Frontal cortex (tissue), 4 donors: ENCODE data around the gene ZNF57. TPM values are rescaled to one million over a fixed set of nuclear protein-coding genes. Genes with fewer than 3 reads are reported as not detected.
"Not testable (repeated sequence)": the region's sequence is repeated elsewhere in the genome, so short reads cannot be mapped to it uniquely, and the experiment has no call there.

Experiments used
- DNase-seq, 2 donors: peaks; one replicate each; pipeline ENCODE4 v3.0.0; 2012; ENCODE audit warnings: low spot score in 2 of 2
- FAIRE-seq: peaks from 2 replicates; lab custom pipeline; 2012; peaks lifted over from hg19 to GRCh38; lab: Jason Lieb, UNC
- total RNA-seq: library from RNA; depleted of rRNA; stranded (reverse); fragments of >200 nt; gene quantifications from one replicate; pipeline ENCODE4 v1.2.3, GENCODE V29; 2014
- donor health status: control.
- donor health status: control.
- donor health status: control.

The ZNF57 gene
- total RNA-seq: 4.1 TPM

DNA sequence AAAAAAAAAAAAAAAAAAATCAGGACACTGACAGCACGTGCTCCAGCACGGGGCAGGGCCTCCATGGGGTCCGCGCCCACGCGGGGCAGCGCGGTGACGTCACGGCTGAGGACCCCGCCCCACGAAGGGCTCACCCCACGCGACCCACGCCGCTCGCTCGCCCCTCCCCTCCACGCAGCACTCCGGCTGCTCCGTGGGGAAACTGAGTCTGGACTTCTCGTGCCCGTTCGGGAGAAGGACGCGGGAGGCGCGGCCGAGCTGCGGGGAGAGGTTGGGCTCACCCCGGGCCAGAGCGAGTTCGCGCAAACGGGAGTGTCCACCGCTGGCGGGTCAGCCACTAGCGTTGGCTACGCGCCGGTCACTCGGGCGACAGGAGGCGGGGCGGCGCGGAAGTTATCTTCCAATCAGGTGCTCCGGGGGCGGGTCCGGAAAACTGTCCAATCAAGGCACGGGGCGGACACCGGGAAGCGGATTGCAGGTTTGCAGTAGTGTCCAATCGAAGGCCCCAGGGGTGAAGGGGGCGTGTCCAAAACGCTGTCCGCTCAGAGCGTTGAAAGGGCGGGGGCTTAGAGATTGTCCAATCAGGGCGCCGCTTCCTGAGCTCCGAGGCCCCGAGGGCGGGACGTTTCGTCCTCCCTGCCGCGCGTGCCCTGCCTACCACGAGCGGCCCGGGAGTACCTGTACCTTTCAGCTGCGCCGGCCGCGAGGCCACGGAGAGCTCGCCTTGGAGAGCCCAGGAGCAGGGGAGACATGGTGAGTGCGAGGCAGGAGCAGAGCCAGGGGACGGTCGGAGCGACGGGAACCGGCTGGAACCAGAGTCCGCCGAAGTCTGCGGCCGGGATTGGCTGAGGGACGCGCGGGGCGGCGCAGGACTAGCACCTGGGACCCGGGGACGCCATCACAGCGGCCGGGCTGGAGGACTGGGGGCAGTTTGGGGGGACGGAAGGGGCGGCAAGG, at the start of gene ZNF57:
ZNF57 (plus strand) TSS at position 633 of the 957 bp plus-strand sequence; CDS start at position 751, 118 bp downstream.
- peak; percentile 96 for FAIRE-seq
- peak; percentile 99 for DNase-seq

DNA sequence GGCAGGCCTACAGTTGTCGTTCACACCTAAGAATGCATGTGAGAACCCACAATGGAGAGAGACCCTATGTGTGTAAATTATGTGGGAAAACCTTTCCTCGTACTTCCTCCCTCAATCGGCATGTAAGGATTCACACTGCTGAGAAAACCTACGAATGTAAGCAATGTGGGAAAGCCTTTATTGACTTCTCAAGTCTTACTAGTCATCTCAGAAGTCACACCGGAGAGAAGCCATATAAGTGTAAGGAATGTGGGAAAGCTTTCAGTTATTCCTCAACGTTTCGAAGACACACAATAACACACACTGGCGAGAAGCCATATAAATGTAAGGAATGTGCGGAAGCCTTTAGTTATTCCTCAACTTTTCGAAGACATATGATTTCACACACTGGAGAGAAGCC, 48.1 kb upstream of the ZNF57 start:
- no peak for DNase-seq
- no peak for FAIRE-seq

- FAIRE-seq (no peak), DNase-seq (no peak)
Observed at GRCh38 chr19:2853015-2853606, 47.6 kb upstream of the ZNF57 start.

DNA sequence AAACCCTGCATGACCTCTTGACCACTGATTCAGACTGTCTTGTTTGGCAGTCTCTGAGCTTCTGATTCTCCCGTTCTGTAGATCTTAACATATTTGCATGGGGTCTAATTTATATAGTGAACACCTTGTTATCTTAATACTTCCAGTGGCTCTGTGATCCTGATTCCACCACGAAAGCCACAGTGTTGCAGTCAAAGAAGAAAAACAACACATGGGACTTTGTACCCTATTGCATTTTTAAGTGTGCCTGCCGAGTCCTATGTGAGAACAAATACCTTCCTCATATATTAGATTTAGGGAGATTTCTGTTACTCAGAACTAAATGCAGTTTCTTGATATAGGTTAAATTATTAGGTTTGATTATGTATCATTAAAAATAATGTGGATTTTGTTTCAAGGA, 45.9 kb upstream of the ZNF57 start:
- FAIRE-seq: no peak
- DNase-seq: no peak

DNA sequence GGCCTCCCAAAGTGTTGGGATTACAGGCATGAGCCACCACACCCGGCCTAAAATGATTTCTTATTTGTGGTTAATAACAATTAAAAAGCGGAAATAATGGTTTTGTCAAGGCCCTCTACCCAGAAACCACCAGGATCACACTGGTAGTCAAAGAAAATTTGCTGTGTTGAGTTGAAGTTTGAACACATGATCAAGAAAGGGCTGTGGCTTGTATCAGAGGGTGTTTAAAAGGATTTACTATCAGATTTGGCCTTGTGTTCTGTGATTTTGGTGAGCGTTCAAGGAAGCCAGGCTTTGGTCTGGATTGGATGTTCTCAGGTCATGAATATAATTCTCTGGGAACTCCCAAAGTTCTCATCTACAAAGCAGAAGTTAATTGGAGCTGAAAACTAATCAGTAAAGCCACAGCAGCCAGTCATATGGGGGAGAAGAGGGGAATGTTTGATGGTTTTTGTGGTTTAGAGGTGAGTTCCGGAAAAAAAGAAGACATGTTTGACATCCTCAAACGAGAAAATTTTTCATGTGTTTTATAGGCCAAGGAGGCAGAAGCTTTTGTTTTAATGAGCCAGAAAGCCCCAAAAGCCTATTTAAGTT, 44.2 kb upstream of the ZNF57 start:
- DNase-seq (no peak), FAIRE-seq (no peak)

DNA sequence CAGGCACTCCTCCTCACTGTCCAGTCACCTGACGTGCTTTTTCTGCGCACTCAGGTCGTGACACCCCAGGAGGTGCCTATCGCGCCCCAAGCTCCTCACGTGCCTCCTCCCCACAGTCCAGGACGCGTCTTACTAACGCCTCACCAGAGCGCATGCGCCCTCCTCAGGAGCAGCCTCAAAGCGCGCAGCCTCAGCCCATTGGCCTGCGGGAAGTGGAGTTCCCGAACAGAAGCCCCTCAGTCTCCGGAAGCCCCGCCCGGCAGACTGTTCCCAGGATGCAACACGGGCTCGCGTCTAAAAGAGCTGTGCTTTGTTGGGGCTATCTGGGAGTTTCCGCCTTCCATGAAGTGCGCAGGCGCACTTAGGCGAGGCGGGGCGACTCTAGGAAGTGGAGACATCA, 41.9 kb upstream of the ZNF57 start:
- no peak for FAIRE-seq
- DNase-seq: no peak

DNA sequence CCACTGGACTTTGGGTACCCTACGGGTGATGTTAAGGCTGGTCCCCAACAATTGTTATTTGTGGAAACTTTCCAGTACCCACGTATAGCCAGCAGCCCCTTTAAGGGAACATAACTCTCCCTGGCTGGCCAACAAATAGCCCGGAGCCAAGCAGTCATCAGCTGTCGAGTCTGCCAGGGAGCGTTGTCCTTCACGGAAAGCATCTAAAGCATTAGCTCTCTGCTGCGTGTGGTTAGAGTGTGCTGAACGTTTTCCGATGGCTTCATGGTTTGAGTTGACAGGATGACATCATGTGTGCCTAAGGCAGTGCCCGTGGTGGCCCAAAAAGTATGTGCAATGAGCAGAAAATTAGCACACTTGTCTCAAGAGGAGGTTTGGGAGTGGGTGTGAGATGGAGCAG, 36.9 kb upstream of the ZNF57 start:
- FAIRE-seq (no peak), DNase-seq (no peak)

DNA sequence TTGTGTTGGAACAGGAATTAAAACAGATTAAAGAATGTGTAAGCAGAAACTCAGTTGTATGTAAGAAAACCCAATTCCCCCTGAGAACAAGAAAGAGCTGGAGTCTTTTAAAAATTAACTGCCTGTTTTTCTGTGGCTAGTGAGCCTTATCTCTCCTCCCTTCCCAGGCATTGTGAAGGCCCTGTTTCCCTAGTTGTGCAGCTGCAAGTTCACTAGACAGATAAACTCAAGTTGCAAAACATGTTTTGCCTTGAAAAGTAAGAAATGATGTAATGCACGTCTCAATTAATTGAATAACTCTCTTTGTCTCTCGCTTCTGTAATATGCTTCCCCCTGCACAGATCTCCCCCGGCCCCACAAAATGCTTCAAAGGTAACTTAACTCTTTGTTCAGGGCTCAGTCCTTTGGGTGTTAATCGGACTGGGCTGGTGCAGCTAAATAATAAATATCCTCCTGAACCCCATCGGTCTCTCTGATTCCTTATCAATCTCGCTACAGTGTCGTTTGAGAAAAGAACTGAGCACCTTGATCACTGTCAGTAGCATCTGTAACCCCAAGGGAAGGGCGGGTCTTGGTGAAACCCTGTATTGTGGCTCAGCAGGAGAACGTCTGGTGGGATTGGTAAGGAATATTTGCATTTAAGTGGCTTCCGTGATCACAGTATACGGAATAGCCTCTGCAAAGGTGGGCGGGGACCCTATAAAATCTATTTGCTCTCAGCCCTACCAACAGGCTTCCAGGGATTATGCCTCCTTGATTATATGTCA, 35.2 kb upstream of the ZNF57 start:
- no peak for FAIRE-seq
- no peak for DNase-seq

DNA sequence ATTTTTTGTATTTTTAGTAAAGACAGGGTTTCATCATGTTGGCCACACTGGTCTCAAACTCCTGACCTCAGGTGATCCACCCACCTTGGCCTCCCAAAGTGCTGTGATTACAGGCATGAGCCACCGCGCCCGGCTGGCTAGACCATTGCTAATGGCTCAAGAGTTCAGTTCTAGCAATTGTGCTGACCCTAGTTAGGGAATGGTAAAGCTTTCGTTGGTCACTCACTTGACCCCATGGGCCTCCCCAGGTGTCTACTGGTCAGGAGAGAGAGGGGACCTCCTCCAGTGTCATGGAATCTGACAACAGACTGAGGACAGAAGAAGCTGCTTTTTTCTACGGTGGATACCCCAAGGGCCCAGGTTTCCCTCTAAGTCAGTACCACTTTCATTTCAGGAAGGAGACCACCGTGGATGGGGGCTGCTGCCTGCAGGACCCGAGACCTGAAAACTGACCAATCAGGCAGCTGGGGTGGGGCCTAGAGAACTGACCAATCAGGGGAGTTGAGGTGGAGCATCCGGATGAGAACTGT, 34.2 kb upstream of the ZNF57 start:
- FAIRE-seq: no peak
- DNase-seq: no peak

- no peak for FAIRE-seq
Observed at GRCh38 chr19:2867025-2867991, 33.4 kb upstream of the ZNF57 start, which contains the start of gene ZNF556. Gene ZNF556, plus strand, starts transcription at chr19:2867335. Its CDS starts 87 bp downstream, at chr19:2867422.

DNA sequence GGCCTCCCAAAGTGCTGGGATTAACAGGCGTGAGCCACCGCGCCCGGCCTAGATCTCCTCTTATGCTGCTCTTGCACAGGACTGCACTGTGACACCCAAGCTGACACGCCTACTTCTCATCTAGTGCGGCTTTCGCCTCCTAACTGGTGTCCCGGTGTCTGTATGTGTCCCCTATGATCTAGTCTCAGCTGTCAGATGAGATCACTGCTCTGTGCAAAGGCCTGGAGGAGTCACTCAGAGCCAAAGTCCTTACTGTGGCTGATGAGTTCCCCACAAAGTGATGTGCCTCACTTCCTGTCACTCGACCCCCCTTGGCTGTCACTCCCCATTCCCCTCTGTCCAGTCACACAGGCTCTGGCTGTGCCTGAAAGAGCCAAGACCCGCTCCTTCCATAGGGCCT, 31.1 kb upstream of the ZNF57 start:
- DNase-seq: no peak

More at GRCh38 chr19:2867025-2867991, 33.4 kb upstream of the ZNF57 start, which contains the start of gene ZNF556:
- peak; percentile 45 to 48 for DNase-seq

DNA sequence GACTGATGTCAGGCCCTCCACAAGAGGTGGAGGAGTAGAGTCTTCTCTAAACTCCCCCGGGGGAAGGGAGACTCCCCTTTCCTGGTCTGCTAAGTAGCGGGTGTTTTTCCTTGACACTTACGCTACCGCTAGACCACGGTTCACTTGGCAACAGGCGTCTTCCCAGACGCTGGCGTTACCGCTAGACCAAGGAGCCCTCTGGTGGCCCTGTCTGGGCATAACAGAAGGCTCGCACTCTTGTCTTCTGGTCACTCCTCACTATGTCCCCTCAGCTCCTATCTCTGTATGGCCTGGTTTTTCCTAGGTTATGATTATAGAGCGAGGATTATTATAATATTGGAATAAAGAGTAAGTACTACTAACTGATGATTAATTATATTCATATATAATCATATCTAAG, 28.6 kb upstream of the ZNF57 start:
- FAIRE-seq, DNase-seq: not testable (repeated sequence)

More for the DNA sequence above, 31.1 kb upstream of the ZNF57 start:
- no peak for FAIRE-seq

DNA sequence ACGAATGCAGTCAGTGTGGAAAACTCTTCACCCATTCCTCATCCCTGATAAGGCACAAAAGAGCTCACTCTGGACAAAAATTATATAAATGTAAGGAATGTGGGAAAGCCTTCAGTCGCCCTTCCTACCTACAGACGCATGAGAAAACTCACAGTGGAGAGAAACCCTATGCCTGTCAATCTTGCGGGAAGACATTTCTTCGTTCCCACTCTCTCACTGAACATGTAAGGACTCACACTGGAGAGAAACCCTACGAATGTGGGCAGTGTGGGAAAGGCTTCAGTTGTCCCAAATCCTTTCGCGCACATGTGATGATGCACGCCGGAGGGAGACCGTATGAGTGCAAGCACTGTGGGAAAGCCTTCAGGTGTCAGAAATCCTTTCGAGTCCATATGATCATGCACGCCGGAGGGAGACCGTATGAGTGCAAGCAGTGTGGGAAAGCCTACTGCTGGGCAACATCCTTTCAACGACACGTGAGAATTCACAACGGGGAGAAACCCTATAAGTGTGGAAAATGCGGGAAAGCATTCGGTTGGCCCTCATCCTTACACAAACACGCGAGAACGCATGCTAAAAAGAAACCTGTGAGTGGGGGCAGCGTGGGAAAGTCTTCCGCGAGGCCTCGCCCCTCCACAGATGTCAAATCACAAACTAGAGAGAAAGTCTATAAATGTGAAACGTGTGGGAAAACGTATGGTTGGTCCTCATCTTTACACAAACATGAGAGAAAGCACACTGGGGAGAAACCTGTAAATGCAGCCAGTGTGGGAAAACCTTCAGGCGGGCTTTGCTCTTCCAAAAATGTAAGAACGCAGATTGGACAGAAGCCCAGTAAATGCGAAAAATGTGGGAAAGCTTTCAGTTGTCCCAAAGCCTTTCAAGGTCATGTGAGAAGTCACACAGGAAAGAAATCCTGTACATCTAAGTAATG, 23.1 kb upstream of the ZNF57 start:
- DNase-seq: no peak
- no peak for FAIRE-seq

DNA sequence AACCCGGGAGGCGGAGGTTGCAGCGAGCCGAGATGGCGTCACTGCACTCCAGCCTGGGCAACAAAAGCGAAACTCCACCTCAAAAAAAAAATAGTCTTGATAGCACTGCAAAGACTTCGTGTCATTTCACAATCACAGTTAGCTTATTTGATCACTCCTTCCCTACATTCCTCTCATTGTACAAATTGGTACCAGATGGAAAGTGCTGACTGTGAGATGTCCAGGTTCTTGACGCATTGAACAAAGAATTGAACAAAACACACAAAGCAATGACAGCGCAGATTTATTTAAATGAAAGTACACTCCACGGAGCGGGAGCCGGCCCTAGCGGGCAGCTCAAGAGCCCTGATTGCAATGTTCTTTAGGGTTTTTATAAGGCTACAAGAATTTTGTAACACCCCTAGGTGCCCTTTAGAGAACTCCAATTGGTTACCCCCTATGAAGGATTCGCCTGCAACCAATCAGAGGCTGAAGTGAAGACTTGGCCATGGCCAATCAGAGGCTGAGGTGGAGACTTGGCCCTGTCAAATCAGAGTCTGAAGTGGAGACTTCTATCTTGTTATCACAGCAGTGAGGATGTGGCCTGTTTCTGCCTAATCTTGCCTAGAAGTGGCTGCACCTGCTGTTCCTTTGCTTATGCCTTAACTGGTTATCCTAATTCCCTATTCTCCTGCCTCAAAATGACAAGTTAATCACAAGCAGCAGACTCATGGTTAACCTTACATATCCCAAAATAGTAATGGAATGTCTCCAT, 16.9 kb upstream of the ZNF57 start:
- FAIRE-seq: no peak

GRCh38 chr19:2885736-2886135, 15.0 kb upstream of the ZNF57 start:
- DNase-seq (no peak), FAIRE-seq (no peak)

More for the DNA sequence above, 16.9 kb upstream of the ZNF57 start:
- DNase-seq: no peak

GRCh38 chr19:2887391-2887914, 13.3 kb upstream of the ZNF57 start:
- DNase-seq (peak; percentile 62 to 70), FAIRE-seq (no peak)
